H9 (cell line): ENCODE measurements around the gene SEMA3G. TPM values are rescaled to one million over a fixed set of nuclear protein-coding genes. Genes with fewer than 3 reads are reported as not detected.

Experiments
- DNase-seq: peaks from one replicate; pipeline ENCODE4 v3.0.0-alpha.2; 2017
- H2AFZ ChIP-seq: one replicate; pipeline ENCODE4 v1.6.1; 2013; ENCODE audit warnings: mild to moderate bottlenecking, low read length, control low read depth, moderate library complexity
- H2AK5ac ChIP-seq: 2 replicates; pipeline ENCODE4 v1.6.1; 2013; ENCODE audit warnings: low read length, control low read depth, mixed read lengths; ENCODE audit not compliant: insufficient read length
- H2BK120ac ChIP-seq: one replicate; pipeline ENCODE4 v1.6.1; 2013; ENCODE audit warnings: low read depth, mild to moderate bottlenecking, low read length, control low read depth, inconsistent platforms; ENCODE audit not compliant: poor library complexity, severe bottlenecking
- H2BK12ac ChIP-seq: 2 replicates; pipeline ENCODE4 v1.6.1; 2013; ENCODE audit warnings: low read length, control low read depth, mixed read lengths, low read depth; ENCODE audit not compliant: insufficient read length
- H2BK15ac ChIP-seq: 2 replicates; pipeline ENCODE4 v1.6.1; 2013; ENCODE audit warnings: low read depth, low read length, control low read depth
- H2BK20ac ChIP-seq: one replicate; pipeline ENCODE4 v1.6.1; 2013; ENCODE audit warnings: low read depth, mild to moderate bottlenecking, low read length, control low read depth, inconsistent platforms; ENCODE audit not compliant: poor library complexity, severe bottlenecking
- H2BK5ac ChIP-seq: 2 replicates; pipeline ENCODE4 v1.6.1; 2013; ENCODE audit warnings: low read length, control low read depth, mixed read lengths; ENCODE audit not compliant: insufficient read length
- H3K14ac ChIP-seq: 2 replicates; pipeline ENCODE4 v1.6.1; 2013; ENCODE audit warnings: low read length, control low read depth; ENCODE audit not compliant: insufficient read depth
- H3K18ac ChIP-seq: 2 replicates; pipeline ENCODE4 v1.6.1; 2013; ENCODE audit warnings: low read depth, mild to moderate bottlenecking, mixed read lengths, low read length, control low read depth; ENCODE audit not compliant: insufficient read length
- H3K23ac ChIP-seq: 2 replicates; pipeline ENCODE4 v1.6.1; 2013; ENCODE audit warnings: low read length, control low read depth, mixed read lengths, low read depth; ENCODE audit not compliant: insufficient read length
- H3K23me2 ChIP-seq: 2 replicates; pipeline ENCODE4 v1.6.1; 2013; ENCODE audit warnings: low read depth, mild to moderate bottlenecking, mixed read lengths, low read length, control low read depth; ENCODE audit not compliant: insufficient read length, poor library complexity, severe bottlenecking
- H3K27ac ChIP-seq: 2 replicates; pipeline ENCODE4 v1.5.1; 2013; ENCODE audit warnings: low read length, control low read depth, mixed read lengths, low read depth; ENCODE audit not compliant: insufficient read length
- H3K27me3 ChIP-seq: 2 replicates; pipeline ENCODE4 v1.6.1; 2013; ENCODE audit warnings: low read length, control low read depth, inconsistent platforms; ENCODE audit not compliant: insufficient read depth
- H3K4ac ChIP-seq: 2 replicates; pipeline ENCODE4 v1.6.1; 2013; ENCODE audit warnings: low read depth, mild to moderate bottlenecking, control low read depth, inconsistent platforms, low read length, moderate library complexity
- H3K4me1 ChIP-seq: 2 replicates; pipeline ENCODE4 v1.6.1; 2013; ENCODE audit warnings: low read length, control low read depth, inconsistent platforms; ENCODE audit not compliant: insufficient read depth
- H3K4me2 ChIP-seq: 2 replicates; pipeline ENCODE4 v1.6.1; 2013; ENCODE audit warnings: low read length, control low read depth, mixed read lengths; ENCODE audit not compliant: insufficient read length, insufficient read depth
- H3K56ac ChIP-seq: 2 replicates; pipeline ENCODE4 v1.6.1; 2013; ENCODE audit warnings: low read depth, mild to moderate bottlenecking, mixed read lengths, low read length, control low read depth; ENCODE audit not compliant: insufficient read length
- H3K79me1 ChIP-seq: 2 replicates; pipeline ENCODE4 v1.6.1; 2013; ENCODE audit warnings: low read depth, mild to moderate bottlenecking, moderate library complexity, low read length, control low read depth, inconsistent platforms; ENCODE audit not compliant: insufficient read depth, poor library complexity, severe bottlenecking
- H3K79me2 ChIP-seq: 2 replicates; pipeline ENCODE4 v1.6.1; 2013; ENCODE audit warnings: low read length, control low read depth, inconsistent platforms; ENCODE audit not compliant: insufficient read depth
- H3K9ac ChIP-seq: 2 replicates; pipeline ENCODE4 v1.6.1; 2013; ENCODE audit warnings: low read length, control low read depth, mixed read lengths; ENCODE audit not compliant: insufficient read length; ENCODE audit errors: extremely low read depth
- H3K9me3 ChIP-seq: one replicate; pipeline ENCODE4 v1.6.1; 2013; ENCODE audit warnings: low read depth, low read length, inconsistent platforms; ENCODE audit not compliant: control insufficient read depth
- H3T11ph ChIP-seq: one replicate; pipeline ENCODE4 v1.6.1; 2013; ENCODE audit warnings: mild to moderate bottlenecking, low read length, control low read depth, inconsistent platforms
- H4K20me1 ChIP-seq: one replicate; pipeline ENCODE4 v1.6.1; 2013; ENCODE audit not compliant: control insufficient read depth, insufficient read length, insufficient read depth
- H4K5ac ChIP-seq: 2 replicates; pipeline ENCODE4 v1.6.1; 2013; ENCODE audit warnings: low read depth, mild to moderate bottlenecking, mixed read lengths, low read length, control low read depth; ENCODE audit not compliant: insufficient read length
- H4K8ac ChIP-seq: replicated peaks from 2 replicates; pipeline ENCODE4 v1.6.1; 2013; ENCODE audit warnings: low read length, control low read depth, mixed read lengths, low read depth; ENCODE audit not compliant: insufficient read length
- H4K91ac ChIP-seq: 2 replicates; pipeline ENCODE4 v1.6.1; 2013; ENCODE audit warnings: low read depth, mild to moderate bottlenecking, moderate library complexity, mixed read lengths, low read length, control low read depth; ENCODE audit not compliant: insufficient read length
- H3K27ac Mint-ChIP-seq, 3 experiments: 2 replicates in 2 of 3; 3 replicates in 1 of 3; pipeline ENCODE4 v1.8.0; 2020 to 2021; ENCODE audit warnings: mixed read lengths in 3 of 3, mild to moderate bottlenecking in 1 of 3, moderate library complexity in 1 of 3
- H3K27me3 Mint-ChIP-seq: 2 replicates; pipeline ENCODE4 v1.8.0; 2021; ENCODE audit warnings: low read depth, mild to moderate bottlenecking, moderate library complexity, mixed read lengths
- H3K36me3 Mint-ChIP-seq, 3 experiments: 2 replicates in 2 of 3; 3 replicates in 1 of 3; pipeline ENCODE4 v1.8.0; 2020 to 2021; ENCODE audit warnings: low read depth in 3 of 3, mixed read lengths in 3 of 3; ENCODE audit not compliant: insufficient read depth in 1 of 3
- H3K4me1 Mint-ChIP-seq, 2 experiments: 2 replicates each; pipeline ENCODE4 v1.8.0; 2020; ENCODE audit warnings: mixed read lengths in 2 of 2
- H3K4me3 Mint-ChIP-seq, 2 experiments: 2 replicates in 1 of 2; 3 replicates in 1 of 2; pipeline ENCODE4 v1.8.0; 2020 to 2021; ENCODE audit warnings: mild to moderate bottlenecking in 2 of 2, mixed read lengths in 2 of 2, moderate library complexity in 1 of 2
- H3K9me3 Mint-ChIP-seq, 2 experiments: 2 replicates in 1 of 2; 3 replicates in 1 of 2; pipeline ENCODE4 v1.8.0; 2020; ENCODE audit warnings: mild to moderate bottlenecking in 2 of 2, mixed read lengths in 2 of 2, moderate library complexity in 1 of 2
- WGBS: extraction: QIAGEN DNeasy Blood & Tissue Kit; methylation state at CpG from one replicate; pipeline ENCODE4 v1.1.7; 2013; ENCODE audit warnings: missing lambda C conversion rate, low lambda C conversion rate, mixed read lengths; ENCODE audit not compliant: insufficient read length; ENCODE audit errors: extremely low coverage; 5-methylcytosine and 5-hydroxymethylcytosine counted together
- total RNA-seq: library from RNA; stranded (reverse); gene quantifications from 2 replicates; pipeline ENCODE4 v1.2.1, GENCODE V29; 2021
- TF ChIP-seq, protein P1 (sequence below): fragments of 200-600 bp; sonication (generic); conservative IDR thresholded peaks from 3 replicates; pipeline ENCODE4 v1.8.0; 2021; ENCODE audit warnings: antibody characterized with exemption, mild to moderate bottlenecking

SEMA3G gene
- total RNA-seq, 1 experiment from 2014 or later: 2.4 TPM

DNA sequence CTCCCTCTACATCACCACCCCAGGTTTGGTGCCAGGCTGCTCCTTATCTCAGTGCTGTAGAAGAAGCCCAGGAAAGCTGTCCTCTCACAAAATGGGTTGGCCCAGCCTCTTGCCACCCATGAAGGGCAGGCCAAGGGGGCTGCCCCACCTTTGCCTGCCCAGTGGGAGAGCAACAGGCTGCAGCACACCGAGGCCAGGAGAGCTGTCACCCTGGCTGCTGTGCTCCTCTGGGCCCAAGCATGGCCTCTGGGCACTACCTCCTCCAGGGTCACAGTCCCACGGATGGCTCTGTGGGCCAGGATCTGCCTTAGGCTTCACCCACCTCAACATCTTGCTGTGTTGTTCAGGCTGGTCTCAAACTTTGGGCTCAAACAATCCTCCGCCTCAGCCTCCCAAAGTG, 43.8 kb upstream of the SEMA3G start:
- H2AFZ ChIP-seq: no peak overlapping the region
- no peaks in the 10 kb centered on the region for H3K4me1 ChIP-seq
- no peak overlapping the region for H2BK120ac ChIP-seq
- no peak for DNase-seq
- H4K8ac ChIP-seq: no peak overlapping the region
- no peak overlapping the region for H3K14ac ChIP-seq
- H3K27me3 ChIP-seq: no peaks in the 10 kb centered on the region
- H3K23ac ChIP-seq: no peak overlapping the region
- H2AK5ac ChIP-seq: no peak overlapping the region
- TF ChIP-seq, protein P1, sequence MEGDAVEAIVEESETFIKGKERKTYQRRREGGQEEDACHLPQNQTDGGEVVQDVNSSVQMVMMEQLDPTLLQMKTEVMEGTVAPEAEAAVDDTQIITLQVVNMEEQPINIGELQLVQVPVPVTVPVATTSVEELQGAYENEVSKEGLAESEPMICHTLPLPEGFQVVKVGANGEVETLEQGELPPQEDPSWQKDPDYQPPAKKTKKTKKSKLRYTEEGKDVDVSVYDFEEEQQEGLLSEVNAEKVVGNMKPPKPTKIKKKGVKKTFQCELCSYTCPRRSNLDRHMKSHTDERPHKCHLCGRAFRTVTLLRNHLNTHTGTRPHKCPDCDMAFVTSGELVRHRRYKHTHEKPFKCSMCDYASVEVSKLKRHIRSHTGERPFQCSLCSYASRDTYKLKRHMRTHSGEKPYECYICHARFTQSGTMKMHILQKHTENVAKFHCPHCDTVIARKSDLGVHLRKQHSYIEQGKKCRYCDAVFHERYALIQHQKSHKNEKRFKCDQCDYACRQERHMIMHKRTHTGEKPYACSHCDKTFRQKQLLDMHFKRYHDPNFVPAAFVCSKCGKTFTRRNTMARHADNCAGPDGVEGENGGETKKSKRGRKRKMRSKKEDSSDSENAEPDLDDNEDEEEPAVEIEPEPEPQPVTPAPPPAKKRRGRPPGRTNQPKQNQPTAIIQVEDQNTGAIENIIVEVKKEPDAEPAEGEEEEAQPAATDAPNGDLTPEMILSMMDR: no peak
- H2BK15ac ChIP-seq: no peak overlapping the region
- no peak overlapping the region for H3K27ac Mint-ChIP-seq
- no peaks in the 10 kb centered on the region for H3K9me3 ChIP-seq
- H2BK5ac ChIP-seq: no peak overlapping the region
- H3K23me2 ChIP-seq: no peaks in the 10 kb centered on the region
- no peak overlapping the region for H4K91ac ChIP-seq
- no peaks in the 10 kb centered on the region for H3K79me1 ChIP-seq
- no CpG with 5 or more reads among the region's 3 CpGs for WGBS
- H3K9me3 Mint-ChIP-seq: no peaks in the 10 kb centered on the region
- no peak overlapping the region for H3K27ac ChIP-seq
- H3K36me3 Mint-ChIP-seq: peaks cover 24 to 82% (median 81%) of the 10 kb centered on the region in 3 experiments
- H3K79me2 ChIP-seq: no peaks in the 10 kb centered on the region
- H4K5ac ChIP-seq: no peak overlapping the region
- no peak overlapping the region for H2BK20ac ChIP-seq
- no peak overlapping the region for H3K4me2 ChIP-seq
- no peak overlapping the region for H3T11ph ChIP-seq
- no peak overlapping the region for H3K9ac ChIP-seq
- no peak overlapping the region for H3K18ac ChIP-seq
- H3K4ac ChIP-seq: no peak overlapping the region
- no peak overlapping the region for H2BK12ac ChIP-seq
- H3K4me3 Mint-ChIP-seq: no peak overlapping the region
- H3K56ac ChIP-seq: no peak overlapping the region
- H3K27me3 Mint-ChIP-seq: no peaks in the 10 kb centered on the region
- H3K4me1 Mint-ChIP-seq: peaks cover 3 to 9% of the 10 kb centered on the region in 2 experiments; a peak in 2 of 4 replicates
- no peaks in the 10 kb centered on the region for H4K20me1 ChIP-seq
